Measurements from ENCODE around the gene CLEC1B.
"Not testable (repeated sequence)": the region's sequence is repeated elsewhere in the genome, so short reads cannot be mapped to it uniquely, and the experiment has no call there.

CLEC1B gene

GRCh38 chr12:10027721-10028120 is 28.8 kb upstream of the CLEC1B start:
- DNase-seq (ENCODE audit: low spot score), result no peak
- TF ChIP-seq, protein P1, sequence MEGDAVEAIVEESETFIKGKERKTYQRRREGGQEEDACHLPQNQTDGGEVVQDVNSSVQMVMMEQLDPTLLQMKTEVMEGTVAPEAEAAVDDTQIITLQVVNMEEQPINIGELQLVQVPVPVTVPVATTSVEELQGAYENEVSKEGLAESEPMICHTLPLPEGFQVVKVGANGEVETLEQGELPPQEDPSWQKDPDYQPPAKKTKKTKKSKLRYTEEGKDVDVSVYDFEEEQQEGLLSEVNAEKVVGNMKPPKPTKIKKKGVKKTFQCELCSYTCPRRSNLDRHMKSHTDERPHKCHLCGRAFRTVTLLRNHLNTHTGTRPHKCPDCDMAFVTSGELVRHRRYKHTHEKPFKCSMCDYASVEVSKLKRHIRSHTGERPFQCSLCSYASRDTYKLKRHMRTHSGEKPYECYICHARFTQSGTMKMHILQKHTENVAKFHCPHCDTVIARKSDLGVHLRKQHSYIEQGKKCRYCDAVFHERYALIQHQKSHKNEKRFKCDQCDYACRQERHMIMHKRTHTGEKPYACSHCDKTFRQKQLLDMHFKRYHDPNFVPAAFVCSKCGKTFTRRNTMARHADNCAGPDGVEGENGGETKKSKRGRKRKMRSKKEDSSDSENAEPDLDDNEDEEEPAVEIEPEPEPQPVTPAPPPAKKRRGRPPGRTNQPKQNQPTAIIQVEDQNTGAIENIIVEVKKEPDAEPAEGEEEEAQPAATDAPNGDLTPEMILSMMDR (IDR thresholded peaks at IDR 0.05; ENCODE audit: extremely low read depth, missing control alignments), result no peak

- DNase-seq (ENCODE audit: low spot score), result no peak
- TF ChIP-seq, protein P1 (IDR thresholded peaks at IDR 0.05; ENCODE audit: extremely low read depth, missing control alignments), result no peak
Observed at GRCh38 chr12:10027311-10027710, 28.4 kb upstream of the CLEC1B start.

GRCh38 chr12:10026666-10027065 is 27.7 kb upstream of the CLEC1B start:
- DNase-seq (ENCODE audit: low spot score), result not testable (repeated sequence)

DNA sequence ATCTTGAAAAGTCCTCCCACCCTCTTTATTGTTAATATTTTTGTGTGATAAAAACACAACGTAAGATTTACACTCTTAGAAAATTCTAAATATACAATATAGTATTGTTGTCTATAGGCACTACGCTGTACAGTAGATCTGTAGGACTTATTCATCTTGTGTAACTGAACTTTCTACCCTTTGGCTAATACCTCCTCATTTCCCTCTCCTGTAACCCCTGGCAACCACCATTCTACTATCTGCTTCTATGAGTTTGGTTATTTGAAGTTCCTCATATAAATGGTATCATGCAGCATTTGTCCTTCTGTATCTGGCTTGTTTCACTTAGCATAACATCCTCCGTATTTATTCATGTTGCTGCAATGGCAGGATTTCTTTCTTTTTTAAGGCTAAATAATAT is 26.3 kb upstream of the CLEC1B start:
- DNase-seq (ENCODE audit: low spot score), result no peak
- TF ChIP-seq, protein P1 (IDR thresholded peaks at IDR 0.05; ENCODE audit: extremely low read depth, missing control alignments), result no peak

GRCh38 chr12:10021342-10021741 is 22.4 kb upstream of the CLEC1B start:
- TF ChIP-seq, protein P1 (IDR thresholded peaks at IDR 0.05; ENCODE audit: extremely low read depth, missing control alignments), result no peak
- no peak for DNase-seq (ENCODE audit: low spot score)

DNA sequence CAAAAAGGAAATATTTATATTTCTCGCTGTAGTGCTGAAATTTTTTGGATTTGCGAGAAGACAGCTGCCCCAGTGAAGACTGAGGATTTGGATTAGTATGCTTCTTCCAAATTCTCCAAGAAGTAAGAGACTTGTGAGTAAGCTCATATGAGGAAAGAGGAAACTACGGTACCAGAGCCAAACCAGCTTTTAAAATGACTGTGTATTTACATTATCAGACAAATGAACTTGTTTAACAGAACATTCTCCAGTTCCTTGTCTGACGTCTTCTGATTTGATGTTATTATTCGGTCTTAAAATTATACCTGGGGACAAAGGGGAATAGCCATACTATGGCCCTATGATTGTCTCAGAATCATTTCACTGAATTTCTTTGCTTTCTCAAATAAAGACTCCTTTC is 19.5 kb upstream of the CLEC1B start:
- TF ChIP-seq, protein P1 (IDR thresholded peaks at IDR 0.05; ENCODE audit: extremely low read depth, missing control alignments), result no peak
- DNase-seq (ENCODE audit: low spot score), result no peak

DNA sequence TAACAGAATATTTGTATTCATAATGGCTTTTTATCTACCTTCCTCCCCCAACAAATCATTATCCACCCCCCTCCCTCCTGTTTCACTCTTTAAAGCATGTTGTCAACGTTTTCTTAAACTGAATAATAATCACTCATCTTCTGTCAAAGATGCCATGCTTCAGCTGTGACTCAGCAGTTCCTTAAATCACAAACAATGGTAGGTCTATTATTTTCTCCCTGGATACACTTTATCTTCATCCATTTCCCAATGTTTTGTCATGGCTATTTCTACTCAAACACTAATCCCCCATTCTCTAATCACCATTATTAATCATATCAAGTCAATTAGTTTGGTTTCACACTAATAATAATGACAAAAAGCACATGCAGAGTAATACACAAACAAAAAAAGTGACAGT is 18.0 kb upstream of the CLEC1B start:
- DNase-seq (ENCODE audit: low spot score), result no peak
- TF ChIP-seq, protein P1 (IDR thresholded peaks at IDR 0.05; ENCODE audit: extremely low read depth, missing control alignments), result no peak

GRCh38 chr12:10015450-10015849 is 16.5 kb upstream of the CLEC1B start:
- no peak for DNase-seq (ENCODE audit: low spot score)
- TF ChIP-seq, protein P1 (IDR thresholded peaks at IDR 0.05; ENCODE audit: extremely low read depth, missing control alignments), result no peak
